Smooth muscle cell (in vitro differentiated cells): ENCODE data around the gene PHF3. TPM values are rescaled to one million over a fixed set of nuclear protein-coding genes. Genes with fewer than 3 reads are reported as not detected.

Experiments used
- DNase-seq: peaks from one replicate; lab custom pipeline; 2025; ENCODE audit not compliant: unreplicated experiment; lab: John Stamatoyannopoulos, UW
- H2AFZ ChIP-seq: fragments of 200-600 bp; sonication (generic); 2 replicates; pipeline ENCODE4 v1.6.0; 2016; ENCODE audit warnings: antibody characterized with exemption, low read depth, mild to moderate bottlenecking
- H3F3A ChIP-seq: fragments of 200-600 bp; sonication (generic); 2 replicates; pipeline ENCODE4 v1.6.0; 2017; ENCODE audit warnings: antibody characterized with exemption, low read depth
- H3K27ac ChIP-seq: fragments of 200-600 bp; sonication (generic); 2 replicates; pipeline ENCODE4 v1.5.1; 2016; ENCODE audit warnings: low read depth, mild to moderate bottlenecking
- H3K27me3 ChIP-seq: fragments of 200-600 bp; sonication (generic); 2 replicates; pipeline ENCODE4 v1.6.1; 2016; ENCODE audit warnings: low read depth, mild to moderate bottlenecking
- H3K36me3 ChIP-seq: fragments of 200-600 bp; sonication (generic); 2 replicates; pipeline ENCODE4 v1.5.1; 2016; ENCODE audit warnings: low read depth
- H3K4me1 ChIP-seq: fragments of 200-600 bp; sonication (generic); 2 replicates; pipeline ENCODE4 v1.5.1; 2016; ENCODE audit warnings: low read depth
- H3K4me2 ChIP-seq: fragments of 200-600 bp; sonication (generic); 2 replicates; pipeline ENCODE4 v1.6.0; 2016; ENCODE audit warnings: mild to moderate bottlenecking
- H3K4me3 ChIP-seq: fragments of 200-600 bp; sonication (generic); 2 replicates; pipeline ENCODE4 v1.5.1; 2016; ENCODE audit warnings: mild to moderate bottlenecking
- H3K79me2 ChIP-seq: fragments of 200-600 bp; sonication (generic); 2 replicates; pipeline ENCODE4 v1.6.0; 2016; ENCODE audit warnings: low read depth, mild to moderate bottlenecking
- H3K9ac ChIP-seq: fragments of 200-600 bp; sonication (generic); 2 replicates; pipeline ENCODE4 v1.6.0; 2016; ENCODE audit warnings: low read depth
- H3K9me3 ChIP-seq: fragments of 200-600 bp; sonication (generic); replicated peaks from 2 replicates; pipeline ENCODE4 v1.5.1; 2016; ENCODE audit warnings: low read depth
- H4K20me1 ChIP-seq: fragments of 200-600 bp; sonication (generic); 2 replicates; pipeline ENCODE4 v1.6.0; 2016; ENCODE audit warnings: low read depth
- WGBS: methylation state at CpG from one replicate; pipeline ENCODE4 v1.1.7; 2016; ENCODE audit warnings: low lambda C conversion rate; 5-methylcytosine and 5-hydroxymethylcytosine counted together
- polyA plus RNA-seq: library from polyadenylated mRNA; unstranded; fragments of >200 nt; fragmentation: Nextera tagmentation; extraction: Ambion mirVana; gene quantifications from 2 replicates; pipeline ENCODE4 v1.2.1, GENCODE V29; 2016
- total RNA-seq: library from RNA; depleted of rRNA; stranded (reverse); fragments of >200 nt; gene quantifications from 2 replicates; pipeline ENCODE4 v1.2.3, GENCODE V29; 2014
- TF ChIP-seq, protein P1 (sequence below): fragments of 200-600 bp; sonication (generic); IDR thresholded peaks from 2 replicates; pipeline ENCODE4 v1.5.1; 2017; ENCODE audit warnings: borderline replicate concordance, mild to moderate bottlenecking, antibody characterized with exemption; ENCODE audit not compliant: insufficient read depth, poor library complexity, severe bottlenecking

PHF3 gene
- total and polyA plus RNA-seq, 2 experiments from 2014 or later: 9.8 to 44.7 TPM

- WGBS: 36% methylated on average over 2 of the region's 2 CpGs
- TF ChIP-seq, protein P1, sequence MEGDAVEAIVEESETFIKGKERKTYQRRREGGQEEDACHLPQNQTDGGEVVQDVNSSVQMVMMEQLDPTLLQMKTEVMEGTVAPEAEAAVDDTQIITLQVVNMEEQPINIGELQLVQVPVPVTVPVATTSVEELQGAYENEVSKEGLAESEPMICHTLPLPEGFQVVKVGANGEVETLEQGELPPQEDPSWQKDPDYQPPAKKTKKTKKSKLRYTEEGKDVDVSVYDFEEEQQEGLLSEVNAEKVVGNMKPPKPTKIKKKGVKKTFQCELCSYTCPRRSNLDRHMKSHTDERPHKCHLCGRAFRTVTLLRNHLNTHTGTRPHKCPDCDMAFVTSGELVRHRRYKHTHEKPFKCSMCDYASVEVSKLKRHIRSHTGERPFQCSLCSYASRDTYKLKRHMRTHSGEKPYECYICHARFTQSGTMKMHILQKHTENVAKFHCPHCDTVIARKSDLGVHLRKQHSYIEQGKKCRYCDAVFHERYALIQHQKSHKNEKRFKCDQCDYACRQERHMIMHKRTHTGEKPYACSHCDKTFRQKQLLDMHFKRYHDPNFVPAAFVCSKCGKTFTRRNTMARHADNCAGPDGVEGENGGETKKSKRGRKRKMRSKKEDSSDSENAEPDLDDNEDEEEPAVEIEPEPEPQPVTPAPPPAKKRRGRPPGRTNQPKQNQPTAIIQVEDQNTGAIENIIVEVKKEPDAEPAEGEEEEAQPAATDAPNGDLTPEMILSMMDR: no peak
- no peak overlapping the region for H3K4me3 ChIP-seq
- no peak overlapping the region for H2AFZ ChIP-seq
- H3K9ac ChIP-seq: no peak overlapping the region
- H3K36me3 ChIP-seq: no peaks in the 10 kb centered on the region
- H3K27me3 ChIP-seq: no peaks in the 10 kb centered on the region
- no peak overlapping the region for H3K4me2 ChIP-seq
- H4K20me1 ChIP-seq: no peaks in the 10 kb centered on the region
- no peaks in the 10 kb centered on the region for H3F3A ChIP-seq
- no peaks in the 10 kb centered on the region for H3K9me3 ChIP-seq
- no peak for DNase-seq
- no peaks in the 10 kb centered on the region for H3K79me2 ChIP-seq
- H3K27ac ChIP-seq: no peak overlapping the region
- H3K4me1 ChIP-seq: no peaks in the 10 kb centered on the region
Measured at GRCh38 chr6:63740709-63741108, 105.1 kb downstream of the PHF3 start.

- Histone ChIP-seq H3F3A (no peaks in the 10 kb centered on the region), H3K4me2 (no peak overlapping the region), H3K79me2 (no peaks in the 10 kb centered on the region), H3K27me3 (no peaks in the 10 kb centered on the region), H3K36me3 (no peaks in the 10 kb centered on the region), H3K4me3 (no peak overlapping the region), H2AFZ (no peak overlapping the region), H3K27ac (no peak overlapping the region), H3K9me3 (no peaks in the 10 kb centered on the region), H3K4me1 (no peaks in the 10 kb centered on the region), H4K20me1 (no peaks in the 10 kb centered on the region), H3K9ac (no peak overlapping the region)
- TF ChIP-seq, protein P1: no peak
- no peak for DNase-seq
Measured at GRCh38 chr6:63742060-63742459, 106.5 kb downstream of the PHF3 start.

- no peaks in the 10 kb centered on the region for H3K4me1 ChIP-seq
- no peaks in the 10 kb centered on the region for H4K20me1 ChIP-seq
- TF ChIP-seq, protein P1: no peak
Measured at GRCh38 chr6:63743691-63744090, 108.1 kb downstream of the PHF3 start.

DNA sequence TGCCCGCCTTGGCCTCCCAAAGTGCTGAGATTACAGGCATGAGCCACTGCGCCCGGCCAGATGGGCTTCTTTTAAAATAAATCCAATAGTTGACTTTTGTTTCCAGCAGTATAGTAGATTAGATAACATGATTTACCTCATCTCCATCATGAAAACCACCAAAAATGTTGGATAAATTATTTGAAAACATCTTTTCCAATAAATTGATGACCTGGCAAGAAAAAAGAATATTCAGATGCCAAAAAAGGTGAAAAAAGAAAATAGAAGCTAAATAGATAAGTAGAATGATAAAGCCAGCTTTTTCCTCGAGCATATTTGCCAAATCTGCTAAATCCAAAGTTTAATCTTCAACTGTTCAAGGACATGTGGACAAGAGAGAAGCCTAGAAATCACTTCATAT, 109.2 kb downstream of the PHF3 start:
- no peak for DNase-seq
- TF ChIP-seq, protein P1: no peak
- H2AFZ ChIP-seq: no peak overlapping the region
- no peaks in the 10 kb centered on the region for H3F3A ChIP-seq
- no peaks in the 10 kb centered on the region for H4K20me1 ChIP-seq
- no peak overlapping the region for H3K27ac ChIP-seq
- no peaks in the 10 kb centered on the region for H3K79me2 ChIP-seq
- H3K9ac ChIP-seq: no peak overlapping the region
- H3K4me1 ChIP-seq: no peaks in the 10 kb centered on the region
- no peaks in the 10 kb centered on the region for H3K36me3 ChIP-seq
- H3K4me3 ChIP-seq: no peak overlapping the region
- no peak overlapping the region for H3K4me2 ChIP-seq
- H3K27me3 ChIP-seq: no peaks in the 10 kb centered on the region
- WGBS: 93% methylated on average over 4 of the region's 4 CpGs
- no peaks in the 10 kb centered on the region for H3K9me3 ChIP-seq

More at GRCh38 chr6:63743691-63744090, 108.1 kb downstream of the PHF3 start:
- H3K4me2 ChIP-seq: no peak overlapping the region
- H3K9me3 ChIP-seq: no peaks in the 10 kb centered on the region
- no peak overlapping the region for H3K9ac ChIP-seq
- no peaks in the 10 kb centered on the region for H3K27me3 ChIP-seq
- H3F3A ChIP-seq: no peaks in the 10 kb centered on the region
- H3K27ac ChIP-seq: no peak overlapping the region
- DNase-seq: no peak
- H3K36me3 ChIP-seq: no peaks in the 10 kb centered on the region
- no peaks in the 10 kb centered on the region for H3K79me2 ChIP-seq
- H2AFZ ChIP-seq: no peak overlapping the region
- H3K4me3 ChIP-seq: no peak overlapping the region
